ENCODE data around the gene RNLS. TPM values are rescaled to one million over a fixed set of nuclear protein-coding genes. Genes with fewer than 3 reads are reported as not detected.
A peak's percentile ranks its signal among the peaks of the same experiment; 100 is the strongest.

RNLS gene
- total and polyA plus RNA-seq, 7 donors: 3.9 to 19.2 (median 8.8) TPM

DNA sequence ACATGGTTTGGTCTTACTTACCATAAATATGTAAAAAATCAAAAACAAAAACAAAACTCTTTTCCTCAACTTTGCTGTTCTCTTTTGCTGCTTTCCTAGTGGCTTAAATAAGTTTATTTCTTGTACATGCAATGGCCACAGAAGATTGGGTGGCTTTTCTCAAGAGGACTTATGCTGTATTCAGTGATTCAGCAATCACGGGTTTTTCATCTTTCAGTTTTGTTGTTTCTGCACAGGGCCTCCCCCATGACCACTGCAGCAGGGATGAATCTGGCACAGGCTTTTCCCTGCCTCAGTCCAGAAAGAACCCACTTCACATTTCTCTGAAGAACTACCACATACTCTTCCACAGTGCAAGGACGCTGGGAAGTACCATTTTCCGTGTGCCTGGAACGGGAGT is 355.0 kb downstream of the RNLS start:
- intact Hi-C loops (cut with DNase I): no loop called here

DNA sequence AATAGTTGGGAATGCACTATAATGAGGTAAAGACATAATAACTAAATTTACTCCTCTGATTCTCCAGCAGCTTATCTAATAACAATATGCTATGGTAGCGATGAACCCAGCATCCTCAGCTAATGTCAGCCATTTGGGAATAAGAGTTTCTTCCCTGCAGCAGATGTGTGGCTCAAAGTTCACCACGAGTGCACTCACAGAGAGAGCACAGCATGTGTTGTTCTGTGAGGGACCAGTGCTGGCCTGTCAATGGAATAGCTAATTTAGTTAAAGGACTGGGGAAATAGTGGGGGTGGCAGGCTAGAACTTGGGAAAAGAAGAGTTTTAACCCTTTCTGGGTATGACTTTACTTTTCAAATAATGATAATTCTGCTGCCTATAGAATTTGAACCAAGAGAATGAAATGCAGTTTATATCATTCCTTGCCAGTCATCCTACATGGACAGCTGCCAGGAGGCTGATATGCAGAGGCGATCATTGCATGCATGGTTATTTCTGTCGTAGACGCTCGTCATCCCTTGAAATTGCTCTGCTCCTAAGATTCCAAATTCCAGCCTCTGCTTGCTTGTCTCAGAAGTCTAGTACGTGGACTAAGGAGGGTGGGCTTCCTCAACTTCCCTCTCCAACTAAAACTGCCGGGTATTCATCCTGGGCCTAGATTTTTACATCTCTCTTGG is 355.6 kb downstream of the RNLS start:
- Histone ChIP-seq H3K4me1 (peaks cover 0 to 4% (median 0%) of the 10 kb centered on the region in 4 donors), H3K27me3 (no peaks in the 10 kb centered on the region), H3K4me3 (no peak overlapping the region), H3K36me3 (no peaks in the 10 kb centered on the region), H3K9me3 (no peaks in the 10 kb centered on the region), H3K27ac (peak overlapping the region; percentile 19 to 42 (median 38))
- WGBS, 2 donors: 31 to 71% methylated on average over 8 of the region's 8 CpGs
- DNase-seq: peak; percentile 61
- peak in 1 of 4 donors; percentile 19 for TF ChIP-seq POLR2AphosphoS5 (IDR thresholded peaks at IDR 0.05)
- TF ChIP-seq, protein P1, sequence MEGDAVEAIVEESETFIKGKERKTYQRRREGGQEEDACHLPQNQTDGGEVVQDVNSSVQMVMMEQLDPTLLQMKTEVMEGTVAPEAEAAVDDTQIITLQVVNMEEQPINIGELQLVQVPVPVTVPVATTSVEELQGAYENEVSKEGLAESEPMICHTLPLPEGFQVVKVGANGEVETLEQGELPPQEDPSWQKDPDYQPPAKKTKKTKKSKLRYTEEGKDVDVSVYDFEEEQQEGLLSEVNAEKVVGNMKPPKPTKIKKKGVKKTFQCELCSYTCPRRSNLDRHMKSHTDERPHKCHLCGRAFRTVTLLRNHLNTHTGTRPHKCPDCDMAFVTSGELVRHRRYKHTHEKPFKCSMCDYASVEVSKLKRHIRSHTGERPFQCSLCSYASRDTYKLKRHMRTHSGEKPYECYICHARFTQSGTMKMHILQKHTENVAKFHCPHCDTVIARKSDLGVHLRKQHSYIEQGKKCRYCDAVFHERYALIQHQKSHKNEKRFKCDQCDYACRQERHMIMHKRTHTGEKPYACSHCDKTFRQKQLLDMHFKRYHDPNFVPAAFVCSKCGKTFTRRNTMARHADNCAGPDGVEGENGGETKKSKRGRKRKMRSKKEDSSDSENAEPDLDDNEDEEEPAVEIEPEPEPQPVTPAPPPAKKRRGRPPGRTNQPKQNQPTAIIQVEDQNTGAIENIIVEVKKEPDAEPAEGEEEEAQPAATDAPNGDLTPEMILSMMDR (IDR thresholded peaks at IDR 0.05): no peak
- peak in 1 of 4 donors; percentile 35 for TF ChIP-seq EP300 (IDR thresholded peaks at IDR 0.05)
- intact Hi-C loops (cut with DNase I): no loop called here

More for the DNA sequence above, 355.0 kb downstream of the RNLS start:
- H3K27ac ChIP-seq: peak overlapping the region; percentile 12 to 42 (median 38)
- DNase-seq: no peak
- TF ChIP-seq POLR2A (IDR thresholded peaks at IDR 0.05) (no peak), EP300 (IDR thresholded peaks at IDR 0.05) (no peak), POLR2AphosphoS5 (IDR thresholded peaks at IDR 0.05) (no peak)
- TF ChIP-seq, protein P1 (IDR thresholded peaks at IDR 0.05): no peak
- H3K27me3 ChIP-seq: no peaks in the 10 kb centered on the region
- 90 to 92% methylated on average over 4 of the region's 4 CpGs for WGBS, 2 donors
- H3K4me1 ChIP-seq: peaks cover 0 to 7% (median 0%) of the 10 kb centered on the region in 4 donors
- H3K4me3 ChIP-seq: no peak overlapping the region
- H3K9me3 ChIP-seq: no peaks in the 10 kb centered on the region
- no peaks in the 10 kb centered on the region for H3K36me3 ChIP-seq

DNA sequence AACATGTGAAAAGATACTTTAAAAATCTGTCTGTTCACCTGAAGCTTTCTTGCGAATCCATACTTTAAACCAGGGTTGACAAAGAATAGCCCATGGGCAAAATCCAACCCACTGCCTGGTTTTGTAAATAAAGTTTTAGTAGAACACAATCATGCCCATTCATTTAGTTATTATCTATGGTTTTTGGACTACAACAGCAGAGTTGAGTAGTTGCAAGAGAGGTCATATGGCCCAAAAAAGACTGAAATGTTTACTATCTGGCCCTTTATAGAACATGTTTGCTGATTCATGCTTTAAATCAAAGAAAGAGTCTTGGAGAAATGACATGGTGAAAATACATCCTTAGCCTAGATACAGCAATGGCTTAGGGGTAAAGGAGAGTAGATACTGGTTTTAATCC is 356.2 kb downstream of the RNLS start:
- Histone ChIP-seq H3K27ac (peak overlapping the region in 2 of 4 donors; percentile 19 to 40), H3K27me3 (no peaks in the 10 kb centered on the region), H3K36me3 (no peaks in the 10 kb centered on the region), H3K4me1 (no peaks in the 10 kb centered on the region), H3K9me3 (no peaks in the 10 kb centered on the region), H3K4me3 (no peak overlapping the region)
- DNase-seq: no peak
- intact Hi-C loops (cut with DNase I): no loop called here
- 97 to 99% methylated on average over 1 of the region's 1 CpG for WGBS, 2 donors
- TF ChIP-seq, protein P1 (IDR thresholded peaks at IDR 0.05): no peak
- TF ChIP-seq EP300 (IDR thresholded peaks at IDR 0.05) (no peak), POLR2AphosphoS5 (IDR thresholded peaks at IDR 0.05) (no peak), POLR2A (IDR thresholded peaks at IDR 0.05) (no peak)

DNA sequence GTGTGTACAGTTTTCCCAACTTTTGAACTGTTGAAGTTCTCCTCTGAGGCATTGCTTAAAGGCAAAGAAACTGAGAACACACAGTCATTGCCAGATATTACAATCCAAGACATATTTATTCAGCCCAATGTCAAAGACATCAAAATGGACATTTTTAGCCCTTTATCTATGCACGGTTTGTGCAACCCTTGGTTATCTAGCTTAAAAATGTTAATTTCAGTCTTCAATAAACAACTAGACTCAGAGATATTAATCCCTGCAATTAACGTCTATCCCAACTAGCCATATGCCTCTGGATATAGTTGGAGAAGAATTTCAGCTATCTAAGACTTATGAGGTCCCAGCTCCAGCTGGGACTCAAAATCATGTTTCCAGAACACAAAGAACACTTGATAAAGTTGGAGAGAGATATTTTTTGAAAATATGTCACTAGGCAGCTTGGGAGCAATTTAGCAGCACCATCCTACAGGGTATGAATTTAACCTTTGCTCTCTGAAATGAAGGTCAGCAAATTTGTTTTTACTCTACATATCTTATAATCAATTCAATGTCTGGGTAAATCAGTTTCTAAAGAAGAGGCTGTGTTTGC is 357.0 kb downstream of the RNLS start:
- no peaks in the 10 kb centered on the region for H3K9me3 ChIP-seq
- no peak overlapping the region for H3K27ac ChIP-seq
- H3K4me3 ChIP-seq: no peak overlapping the region
- no peaks in the 10 kb centered on the region for H3K27me3 ChIP-seq
- H3K4me1 ChIP-seq: no peaks in the 10 kb centered on the region
- intact Hi-C loops (cut with DNase I): no loop called here
- no peak for TF ChIP-seq POLR2AphosphoS5 (IDR thresholded peaks at IDR 0.05)
- no peak for DNase-seq
- 78 to 80% methylated on average over 2 of the region's 2 CpGs for WGBS, 2 donors
- no peaks in the 10 kb centered on the region for H3K36me3 ChIP-seq

Small RNA genes within 50 kb of the gene (small RNA-seq; reads per million reads assigned to genes)
- gene AL353149.1 (0 reads per million in 3 donors), gene RF00019 (0 reads per million in 3 donors)

Other genes with a start within 250 kb of the RNLS start
- under 1 TPM in 2 of 4 donors, not detected in 2; 0.16 to 0.36 TPM for gene LIPJ, start 3.4 kb upstream of the RNLS start, total RNA-seq
- 1 to 10 TPM in 1 of 3 donors, not detected in 2; 1.2 TPM for gene LIPJ, start 3.4 kb upstream of the RNLS start, polyA plus RNA-seq
- under 1 TPM in 1 of 4 donors, not detected in 3; 0.36 TPM for gene LIPF, start 81.1 kb upstream of the RNLS start, total RNA-seq
- gene LIPF, start 81.1 kb upstream of the RNLS start, polyA plus RNA-seq: 1 to 10 TPM in 2 of 3 donors, not detected in 1; 4.6 to 9.6 TPM
- gene LIPK, start 122.9 kb upstream of the RNLS start, total RNA-seq: not detected
- not detected for gene LIPK, start 122.9 kb upstream of the RNLS start, polyA plus RNA-seq
- 1 to 10 TPM in 1 of 4 donors, not detected in 3; 1.4 TPM for gene LIPN, start 176.7 kb upstream of the RNLS start, total RNA-seq
- gene LIPN, start 176.7 kb upstream of the RNLS start, polyA plus RNA-seq: not detected
- gene LIPM, start 219.4 kb upstream of the RNLS start, total RNA-seq: not detected
- gene LIPM, start 219.4 kb upstream of the RNLS start, polyA plus RNA-seq: not detected

All from sigmoid colon (tissue), 7 donors.